ENCODE measurements around the gene MGMT. TPM values are rescaled to one million over a fixed set of nuclear protein-coding genes. Genes with fewer than 3 reads are reported as not detected.

Gene MGMT
- total RNA-seq, 1 donor from 2014 or later, result 13.9 TPM

- peaks cover 4% of the 10 kb centered on the region for H3K9me3 Mint-ChIP-seq (ENCODE audit: low read depth)
- no peak overlapping the region for H3K4me3 Mint-ChIP-seq (ENCODE audit: unreplicated experiment)
- TF ChIP-seq CTCF (IDR thresholded peaks at IDR 0.05), result no peak
- H3K4me1 Mint-ChIP-seq (ENCODE audit: low read depth), result peaks cover 7% of the 10 kb centered on the region
- no peak overlapping the region for H3K27ac Mint-ChIP-seq (ENCODE audit: unreplicated experiment)
- DNase-seq (ENCODE audit: low spot score), result no peak
- no peaks in the 10 kb centered on the region for H3K27me3 Mint-ChIP-seq (ENCODE audit: low read depth)
- H3K36me3 Mint-ChIP-seq (ENCODE audit: low read depth), result peaks cover 2% of the 10 kb centered on the region
Measured at GRCh38 chr10:129541748-129542487, 74.9 kb downstream of the MGMT start.

DNA sequence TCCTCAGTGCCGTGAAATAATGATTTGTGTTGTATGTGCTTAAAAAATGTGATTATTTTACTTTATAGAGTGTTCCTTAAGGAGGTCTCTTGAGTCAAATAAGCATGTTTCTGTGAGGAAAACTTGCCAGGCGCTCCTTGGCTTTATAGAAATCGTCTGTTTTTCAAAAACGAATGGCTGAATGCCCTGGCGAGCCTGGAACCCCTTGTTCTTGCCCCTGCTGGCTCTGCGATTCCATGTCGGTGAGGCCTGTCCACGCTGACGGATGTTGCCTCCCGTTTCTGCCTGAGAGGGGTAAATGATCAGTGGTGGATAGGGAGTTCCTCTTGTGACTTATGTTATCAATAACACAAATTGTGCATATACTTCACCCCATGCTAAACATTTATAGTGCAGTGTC lies 75.5 kb downstream of the MGMT start:
- Mint-ChIP-seq H3K4me3 (ENCODE audit: unreplicated experiment) (no peak overlapping the region), H3K4me1 (ENCODE audit: low read depth) (peaks cover 8% of the 10 kb centered on the region)

GRCh38 chr10:129544205-129545202 lies 77.5 kb downstream of the MGMT start:
- Mint-ChIP-seq H3K4me1 (ENCODE audit: low read depth) (peaks cover 11% of the 10 kb centered on the region), H3K9me3 (ENCODE audit: low read depth) (no peaks in the 10 kb centered on the region), H3K27me3 (ENCODE audit: low read depth) (no peaks in the 10 kb centered on the region), H3K36me3 (ENCODE audit: low read depth) (no peaks in the 10 kb centered on the region), H3K4me3 (ENCODE audit: unreplicated experiment) (no peak overlapping the region), H3K27ac (ENCODE audit: unreplicated experiment) (no peak overlapping the region)
- TF ChIP-seq CTCF (IDR thresholded peaks at IDR 0.05), result no peak
- DNase-seq (ENCODE audit: low spot score), result no peak

More for the DNA sequence above, 75.5 kb downstream of the MGMT start:
- Mint-ChIP-seq H3K27ac (ENCODE audit: unreplicated experiment) (no peak overlapping the region), H3K27me3 (ENCODE audit: low read depth) (no peaks in the 10 kb centered on the region), H3K36me3 (ENCODE audit: low read depth) (peaks cover 2% of the 10 kb centered on the region), H3K9me3 (ENCODE audit: low read depth) (peaks cover 4% of the 10 kb centered on the region)
- DNase-seq (ENCODE audit: low spot score), result no peak
- TF ChIP-seq CTCF (IDR thresholded peaks at IDR 0.05), result no peak

- Mint-ChIP-seq H3K27me3 (ENCODE audit: low read depth) (no peaks in the 10 kb centered on the region), H3K36me3 (ENCODE audit: low read depth) (no peaks in the 10 kb centered on the region)
- DNase-seq (ENCODE audit: low spot score), result no peak
Measured at GRCh38 chr10:129545261-129545660, 78.2 kb downstream of the MGMT start.

More at GRCh38 chr10:129545261-129545660, 78.2 kb downstream of the MGMT start:
- TF ChIP-seq CTCF (IDR thresholded peaks at IDR 0.05), result no peak
- H3K9me3 Mint-ChIP-seq (ENCODE audit: low read depth), result no peaks in the 10 kb centered on the region
- peaks cover 14% of the 10 kb centered on the region for H3K4me1 Mint-ChIP-seq (ENCODE audit: low read depth)
- no peak overlapping the region for H3K4me3 Mint-ChIP-seq (ENCODE audit: unreplicated experiment)
- no peak overlapping the region for H3K27ac Mint-ChIP-seq (ENCODE audit: unreplicated experiment)

All from chondrocyte (in vitro differentiated cells).